HG03342 (cell line): Measurements from ENCODE around the gene C1orf198.

Source experiments
- ATAC-seq: cut with Tn5 transposase; IDR thresholded peaks from one replicate; pipeline ENCODE4 v1.9.1; 2021; ENCODE audit warnings: mild to moderate bottlenecking, moderate library complexity; ENCODE audit not compliant: unreplicated experiment

The C1orf198 gene

GRCh38 chr1:230790026-230790425, 78.3 kb downstream of the C1orf198 start:
- ATAC-seq: no peak

- no peak for ATAC-seq
These were observed 79.6 kb downstream of the C1orf198 start for GRCh38 chr1:230788561-230789275.

GRCh38 chr1:230787471-230787870, 80.8 kb downstream of the C1orf198 start:
- no peak for ATAC-seq
